GM13977 (cell line): Measurements from ENCODE around the gene CBX4.
"Not testable (repeated sequence)": the region's sequence is repeated elsewhere in the genome, so short reads cannot be mapped to it uniquely, and the experiment has no call there.

ENCODE experiments used
- DNase-seq: peaks from one replicate; pipeline ENCODE4 v3.0.0; 2012; ENCODE audit warnings: low spot score
- in situ Hi-C: fragments of 300-500 bp; cut with MboI; formaldehyde crosslinking; loops from one replicate; pipeline ENCODE4 v1.12.0; 2022; ENCODE audit warnings: low sequenced_read_pairs, low pct_unique_long_range_greater_than_20kb, mixed read lengths, inconsistent platforms; ENCODE audit not compliant: unreplicated experiment
- TF ChIP-seq, protein P1 (sequence below): IDR thresholded peaks from 2 replicates; pipeline ENCODE4 v1.5.1; 2012; ENCODE audit warnings: mild to moderate bottlenecking, control low read depth; ENCODE audit not compliant: insufficient read depth; ENCODE audit errors: extremely low read depth, missing control alignments

The CBX4 gene

DNA sequence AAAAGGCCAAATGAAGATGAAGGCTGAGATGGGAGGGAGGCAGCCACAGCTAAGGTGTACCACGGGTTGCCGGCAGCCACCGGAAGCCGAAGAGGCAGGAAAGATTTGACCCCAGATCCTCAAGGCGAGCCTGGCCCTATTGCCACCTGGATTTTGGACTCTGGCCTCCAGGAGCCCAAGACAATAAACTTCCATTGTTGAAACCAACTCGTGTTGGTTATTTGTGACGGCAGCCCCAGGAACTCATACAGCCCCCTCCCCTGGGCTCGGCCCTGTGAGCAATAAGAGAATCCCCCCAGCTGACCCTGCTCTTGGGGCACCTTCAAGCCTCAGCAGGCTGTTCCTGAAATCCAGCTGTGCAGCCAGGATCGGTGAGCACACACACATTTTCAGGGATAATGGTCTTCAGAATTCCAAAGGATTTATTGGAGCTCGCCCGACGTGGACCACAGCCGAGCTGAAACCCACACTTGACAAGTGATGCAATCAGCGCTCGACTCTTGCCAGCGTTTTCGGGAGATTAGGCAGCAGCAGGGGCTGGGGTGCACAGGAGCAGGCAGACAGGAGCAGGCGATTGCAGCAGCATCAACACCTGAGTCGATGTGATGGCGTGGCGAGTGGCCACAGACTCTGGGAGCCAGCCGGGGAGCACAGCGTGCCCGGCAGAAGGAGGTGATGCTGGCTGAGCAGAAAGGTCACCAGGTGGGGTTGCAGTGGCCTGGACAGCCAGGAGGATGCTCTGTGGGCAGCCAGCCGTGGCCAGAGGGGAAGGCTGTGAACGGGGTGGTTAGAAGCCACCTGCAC, 22.4 kb upstream of the CBX4 start:
- DNase-seq, result no peak
- in situ Hi-C loops, result no loop called here
- TF ChIP-seq, protein P1, sequence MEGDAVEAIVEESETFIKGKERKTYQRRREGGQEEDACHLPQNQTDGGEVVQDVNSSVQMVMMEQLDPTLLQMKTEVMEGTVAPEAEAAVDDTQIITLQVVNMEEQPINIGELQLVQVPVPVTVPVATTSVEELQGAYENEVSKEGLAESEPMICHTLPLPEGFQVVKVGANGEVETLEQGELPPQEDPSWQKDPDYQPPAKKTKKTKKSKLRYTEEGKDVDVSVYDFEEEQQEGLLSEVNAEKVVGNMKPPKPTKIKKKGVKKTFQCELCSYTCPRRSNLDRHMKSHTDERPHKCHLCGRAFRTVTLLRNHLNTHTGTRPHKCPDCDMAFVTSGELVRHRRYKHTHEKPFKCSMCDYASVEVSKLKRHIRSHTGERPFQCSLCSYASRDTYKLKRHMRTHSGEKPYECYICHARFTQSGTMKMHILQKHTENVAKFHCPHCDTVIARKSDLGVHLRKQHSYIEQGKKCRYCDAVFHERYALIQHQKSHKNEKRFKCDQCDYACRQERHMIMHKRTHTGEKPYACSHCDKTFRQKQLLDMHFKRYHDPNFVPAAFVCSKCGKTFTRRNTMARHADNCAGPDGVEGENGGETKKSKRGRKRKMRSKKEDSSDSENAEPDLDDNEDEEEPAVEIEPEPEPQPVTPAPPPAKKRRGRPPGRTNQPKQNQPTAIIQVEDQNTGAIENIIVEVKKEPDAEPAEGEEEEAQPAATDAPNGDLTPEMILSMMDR, result no peak

DNA sequence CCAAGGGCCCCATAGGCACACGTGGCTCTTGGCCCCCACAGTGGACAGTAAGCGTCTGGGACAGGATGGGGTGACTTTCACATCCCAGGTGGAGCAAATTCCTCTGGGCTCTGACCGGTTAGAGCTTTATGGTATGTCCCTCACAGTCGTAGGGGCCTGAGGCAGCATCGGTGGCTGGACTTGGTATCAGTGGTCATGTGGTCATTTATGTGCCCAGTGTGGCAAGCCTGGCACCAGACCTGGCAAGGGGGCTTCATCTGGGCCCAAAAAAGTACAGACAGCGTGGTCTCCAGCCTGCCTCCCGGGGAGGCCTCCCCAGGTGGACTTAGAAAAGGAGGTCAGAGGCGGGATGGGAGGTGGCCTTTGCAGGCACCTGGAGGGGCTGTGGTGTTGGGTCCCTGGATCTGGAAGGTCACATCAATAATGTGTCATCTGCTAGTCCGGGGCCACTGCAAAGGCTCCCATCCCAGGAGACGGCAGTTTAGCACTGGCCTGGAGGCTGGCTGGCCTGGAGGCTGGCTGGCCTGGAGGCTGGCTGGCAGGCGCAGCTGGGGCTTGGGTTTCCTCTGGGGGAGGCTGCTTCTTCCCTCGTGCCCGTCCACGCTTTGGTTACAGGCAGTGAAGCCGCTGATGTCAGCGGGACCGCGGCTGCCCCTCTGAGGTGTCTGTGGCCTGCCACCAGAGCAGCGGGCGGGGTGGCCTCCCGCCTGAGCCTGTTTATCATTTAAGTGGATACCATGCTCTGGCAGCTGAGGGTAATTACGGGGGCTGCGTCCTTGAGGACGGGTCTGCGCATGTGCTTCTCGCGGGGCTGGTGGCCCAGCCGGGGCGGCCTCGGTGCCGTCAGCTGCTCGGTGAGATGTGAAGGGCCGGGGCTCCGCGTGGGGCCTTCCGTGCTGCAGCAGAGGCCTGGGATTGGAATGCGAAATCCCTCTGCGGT, 20.7 kb upstream of the CBX4 start:
- TF ChIP-seq, protein P1, result no peak
- no peak for DNase-seq
- in situ Hi-C loops, result no loop called here

DNA sequence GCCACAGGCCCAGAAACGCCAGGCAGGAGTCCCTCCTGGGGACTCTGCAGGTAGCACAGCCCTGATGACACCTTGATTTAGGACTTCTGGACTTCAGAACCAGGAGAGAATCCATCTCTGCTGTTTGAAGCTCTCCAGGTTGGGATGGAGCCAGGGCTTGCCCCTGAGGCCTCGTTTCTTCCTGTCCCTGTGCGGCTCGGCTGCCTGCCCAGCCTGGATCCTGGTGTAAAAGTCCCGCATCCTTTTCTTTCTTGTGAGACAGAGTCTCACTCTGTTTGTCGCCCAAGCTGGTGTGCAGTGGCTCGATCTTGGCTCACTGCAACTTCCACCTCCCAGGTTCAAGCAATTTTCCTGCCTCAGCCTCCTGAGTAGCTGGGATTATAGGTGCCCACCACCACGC, 17.9 kb upstream of the CBX4 start:
- DNase-seq, result no peak
- TF ChIP-seq, protein P1, result no peak
- in situ Hi-C loops, result no loop called here

DNA sequence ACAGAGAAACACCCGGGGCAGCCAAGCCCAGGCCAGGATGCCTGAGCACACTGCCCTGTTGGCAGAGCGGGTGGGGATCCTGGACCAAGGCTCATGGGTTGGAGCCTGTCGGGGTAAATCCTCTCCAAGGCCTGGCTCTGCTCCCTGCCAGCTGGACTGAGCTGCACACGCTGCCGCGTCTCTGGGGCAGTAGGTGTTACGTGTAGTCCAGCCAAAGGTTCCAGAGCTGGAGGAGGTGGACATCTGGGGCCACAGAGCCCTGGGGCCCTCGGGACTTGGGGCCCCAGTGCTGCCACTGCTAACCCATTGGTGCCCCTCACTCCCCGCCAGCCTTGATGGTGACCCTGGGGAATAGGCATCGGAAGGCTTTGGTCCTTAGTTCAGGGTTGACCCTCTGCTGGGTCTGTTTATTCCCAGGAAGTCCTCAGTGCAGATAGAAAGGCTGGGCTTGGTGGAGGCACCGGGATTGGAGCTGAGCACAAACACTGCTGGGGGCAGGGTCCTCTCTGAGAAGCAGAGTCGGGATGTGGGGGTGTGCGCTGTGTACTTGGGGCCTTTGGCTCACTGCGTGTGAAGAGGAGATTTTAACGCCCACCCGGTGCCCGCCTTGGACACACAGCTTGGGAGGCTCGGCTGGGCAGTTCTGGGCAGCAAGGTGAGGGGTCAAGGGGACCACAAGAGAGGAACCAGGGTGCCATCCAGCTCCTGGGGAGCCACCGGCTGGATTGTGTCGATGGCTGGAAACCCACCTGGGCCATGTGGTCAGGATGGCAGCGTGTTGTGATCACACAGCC, 16.3 kb upstream of the CBX4 start:
- DNase-seq, result no peak
- in situ Hi-C loops, result no loop called here
- TF ChIP-seq, protein P1, result no peak

DNA sequence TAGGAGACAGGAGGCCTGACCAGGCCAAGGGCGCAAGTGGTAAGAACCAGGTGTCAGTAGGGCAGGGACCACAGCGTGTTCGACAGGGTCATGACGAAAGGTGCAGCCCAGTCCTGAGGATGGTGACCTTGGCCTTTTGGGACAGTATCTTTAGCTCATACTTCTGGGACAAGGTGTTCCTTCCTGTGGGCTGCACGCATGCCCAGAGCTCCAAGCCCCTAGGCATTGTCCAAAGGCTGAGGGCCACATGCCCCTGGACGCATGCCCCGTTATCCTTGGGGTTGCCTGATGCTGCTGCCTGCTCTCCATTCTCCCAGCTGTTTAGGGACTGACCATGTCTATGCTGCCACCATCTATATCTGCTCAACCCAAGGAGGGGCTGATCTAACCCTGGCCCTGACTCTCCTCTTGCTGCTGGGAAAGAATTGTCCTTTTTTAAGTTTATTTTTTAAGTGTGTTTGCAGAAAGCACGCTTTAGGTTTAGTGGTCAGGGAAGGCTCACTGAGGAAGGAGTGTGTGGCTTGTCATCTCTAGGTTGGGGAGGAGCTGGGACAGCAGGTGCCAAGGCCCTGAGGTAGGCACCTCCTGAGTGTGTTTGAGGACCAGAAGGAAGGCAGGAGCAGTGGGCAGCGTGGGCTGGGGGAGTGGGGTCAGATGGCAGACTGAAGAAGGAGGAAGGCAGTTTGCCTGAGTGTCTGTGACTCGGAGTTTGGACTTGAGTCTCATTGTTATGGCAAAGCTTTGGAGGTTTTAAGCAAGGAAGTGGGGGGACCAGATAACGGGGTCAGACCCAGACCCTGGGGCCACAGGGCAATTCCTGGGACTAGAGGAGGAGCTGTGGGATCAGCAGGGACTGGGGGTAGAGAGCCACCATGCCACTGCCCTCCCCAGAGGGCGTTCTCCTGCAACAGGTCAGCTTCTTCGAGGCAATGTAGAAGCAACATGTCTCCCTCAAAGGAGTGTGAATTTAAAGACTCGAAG, 15.1 kb upstream of the CBX4 start:
- in situ Hi-C loops, result no loop called here
- TF ChIP-seq, protein P1, result no peak

DNA sequence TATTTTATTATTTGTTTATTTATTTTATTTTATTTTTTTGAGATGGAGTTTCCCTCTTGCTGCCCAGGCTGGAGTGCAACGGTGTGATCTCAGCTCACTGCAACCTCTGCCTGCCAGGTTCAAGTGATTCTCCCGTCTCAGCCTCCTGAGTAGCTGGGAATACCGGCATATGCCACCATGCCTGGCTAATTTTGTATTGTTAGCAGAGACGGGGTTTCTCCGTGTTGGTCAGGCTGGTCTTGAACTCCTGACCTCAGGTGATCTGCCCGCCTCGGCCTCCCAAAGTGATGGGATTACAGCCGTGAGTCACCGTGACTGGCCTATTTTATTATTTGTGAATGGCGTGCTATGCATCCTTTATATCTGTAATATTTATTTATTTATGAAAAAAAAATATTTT, 13.9 kb upstream of the CBX4 start:
- in situ Hi-C loops, DNase-seq: not testable (repeated sequence)

More for the DNA sequence above, 15.1 kb upstream of the CBX4 start:
- no peak for DNase-seq
